Liver (tissue), 9 donors: ENCODE data around the gene RAB6B. TPM values are rescaled to one million over a fixed set of nuclear protein-coding genes. Genes with fewer than 3 reads are reported as not detected.

Experiments
- DNase-seq: peaks from one replicate; pipeline ENCODE4 v3.0.0-alpha.2; 2017; ENCODE audit warnings: low spot score
- H3K27ac ChIP-seq, 2 donors: one replicate each; pipeline ENCODE4 v1.7.0; 2013; ENCODE audit warnings: inconsistent platforms in 2 of 2, low read length in 2 of 2, control low read depth in 1 of 2, low read depth in 1 of 2, mild to moderate bottlenecking in 1 of 2
- H3K27me3 ChIP-seq, 4 donors: one replicate each; pipeline versions ENCODE4 v1.6.1 to v1.7.0; 2013; ENCODE audit warnings: low read length in 3 of 4, inconsistent platforms in 1 of 4, mild to moderate bottlenecking in 1 of 4, moderate library complexity in 1 of 4; ENCODE audit not compliant: control insufficient read depth in 4 of 4, insufficient read depth in 4 of 4
- H3K36me3 ChIP-seq, 4 donors: one replicate each; pipeline versions ENCODE4 v1.6.1 to v1.7.0; 2013; ENCODE audit warnings: low read length in 3 of 4, mild to moderate bottlenecking in 3 of 4, low read depth in 1 of 4, moderate library complexity in 1 of 4; ENCODE audit not compliant: control insufficient read depth in 4 of 4, insufficient read depth in 3 of 4
- H3K4me1 ChIP-seq, 4 donors: one replicate each; pipeline versions ENCODE4 v1.6.1 to v1.7.0; 2013; ENCODE audit warnings: low read length in 3 of 4, mild to moderate bottlenecking in 3 of 4, moderate library complexity in 1 of 4; ENCODE audit not compliant: control insufficient read depth in 4 of 4, insufficient read depth in 4 of 4
- H3K4me3 ChIP-seq, 3 donors: one replicate each; pipeline versions ENCODE4 v1.6.1 to v1.7.0; 2013; ENCODE audit warnings: low read length in 3 of 3, control low read depth in 1 of 3, low read depth in 1 of 3, mild to moderate bottlenecking in 1 of 3
- H3K9ac ChIP-seq, 2 donors: one replicate each; pipeline ENCODE4 v1.7.0; 2013; ENCODE audit warnings: low read length in 2 of 2, mild to moderate bottlenecking in 2 of 2, moderate library complexity in 2 of 2, control low read depth in 1 of 2, low read depth in 1 of 2
- H3K9me3 ChIP-seq, 4 donors: one replicate each; pipeline versions ENCODE4 v1.6.1 to v1.7.0; 2013; ENCODE audit warnings: low read length in 3 of 4; ENCODE audit not compliant: control insufficient read depth in 4 of 4
- EGR1 ChIP-seq, 2 donors: IDR thresholded peaks; 2 replicates each; pipeline ENCODE4 v1.6.1; 2016 to 2018; ENCODE audit warnings: antibody characterized with exemption in 2 of 2, low read depth in 2 of 2
- FOXA1 ChIP-seq: IDR thresholded peaks from 2 replicates; pipeline ENCODE4 v1.6.1; 2016; ENCODE audit warnings: antibody characterized with exemption
- FOXA2 ChIP-seq: IDR thresholded peaks from 2 replicates; pipeline ENCODE4 v1.6.1; 2016; ENCODE audit warnings: antibody characterized with exemption
- GABPA ChIP-seq, 2 donors: IDR thresholded peaks in 1 of 2; conservative IDR thresholded peaks in 1 of 2; 2 replicates each; pipeline ENCODE4 v1.6.1; 2016; ENCODE audit warnings: antibody characterized with exemption in 2 of 2, mild to moderate bottlenecking in 1 of 2, moderate library complexity in 1 of 2
- HNF4G ChIP-seq: IDR thresholded peaks from 2 replicates; pipeline ENCODE4 v1.6.1; 2016; ENCODE audit warnings: antibody characterized with exemption
- JUND ChIP-seq, 2 donors: IDR thresholded peaks; 2 replicates each; pipeline ENCODE4 v1.6.1; 2016; ENCODE audit warnings: antibody characterized with exemption in 2 of 2
- RAD21 ChIP-seq, 2 donors: IDR thresholded peaks; 2 replicates each; pipeline ENCODE4 v1.6.1; 2016; ENCODE audit warnings: antibody characterized with exemption in 2 of 2, mild to moderate bottlenecking in 2 of 2
- RXRA ChIP-seq, 2 donors: IDR thresholded peaks; 2 replicates each; pipeline ENCODE4 v1.6.1; 2017 to 2018; ENCODE audit warnings: antibody characterized with exemption in 2 of 2, mild to moderate bottlenecking in 1 of 2
- SP1 ChIP-seq: IDR thresholded peaks from 2 replicates; pipeline ENCODE4 v1.6.1; 2018; ENCODE audit warnings: antibody characterized with exemption, mild to moderate bottlenecking
- TAF1 ChIP-seq: conservative IDR thresholded peaks from 2 replicates; pipeline ENCODE4 v1.6.1; 2016; ENCODE audit warnings: antibody characterized with exemption, mild to moderate bottlenecking
- WGBS: extraction: QIAGEN DNeasy Blood & Tissue Kit; methylation state at CpG from one replicate; pipeline ENCODE4 v1.1.7; 2013; 5-methylcytosine and 5-hydroxymethylcytosine counted together
- polyA plus RNA-seq, 2 donors: library from polyadenylated mRNA; stranded (reverse) in 1 of 2; unstranded in 1 of 2; fragments of 200-250 nt in 1 of 2; fragments of >200 nt in 1 of 2; fragmentation: Nextera tagmentation in 1 of 2; extraction: Ambion mirVana in 1 of 2; gene quantifications; one replicate each; pipeline versions ENCODE4 v1.2.1 to v1.2.3, GENCODE V29; 2013 to 2015
- total RNA-seq, 2 donors: library from RNA; depleted of rRNA; stranded (reverse); fragments of >200 nt; gene quantifications; one replicate each; pipeline ENCODE4 v1.2.3, GENCODE V29; 2014
- TF ChIP-seq, protein P1 (sequence below): IDR thresholded peaks from 2 replicates; pipeline ENCODE4 v1.6.1; 2016; ENCODE audit warnings: antibody characterized with exemption
- TF ChIP-seq, protein P2 (sequence below): IDR thresholded peaks from 2 replicates; pipeline ENCODE4 v1.6.1; 2016; ENCODE audit warnings: antibody characterized with exemption
- TF ChIP-seq, protein P3 (sequence below): fragments of 150-350 bp; IDR thresholded peaks from 2 replicates; pipeline ENCODE4 v1.5.1; 2017; ENCODE audit warnings: improper control_type of control experiment, low read depth, low read length; ENCODE audit not compliant: missing input control
- TF ChIP-seq, protein P4 (sequence below): IDR thresholded peaks from 2 replicates; pipeline ENCODE4 v1.6.1; 2016; ENCODE audit warnings: antibody characterized with exemption
- TF ChIP-seq, protein P5 (sequence below): IDR thresholded peaks from 2 replicates; pipeline ENCODE4 v1.6.1; 2016; ENCODE audit warnings: antibody characterized with exemption, mild to moderate bottlenecking
- donor health status: healthy.
- donor health status: healthy.
- donor health status: healthy.
- donor health status: healthy.
- donor health status: healthy.

Gene RAB6B
- total and polyA plus RNA-seq, 4 donors: 0.08 to 2.8 (median 0.28) TPM

DNA sequence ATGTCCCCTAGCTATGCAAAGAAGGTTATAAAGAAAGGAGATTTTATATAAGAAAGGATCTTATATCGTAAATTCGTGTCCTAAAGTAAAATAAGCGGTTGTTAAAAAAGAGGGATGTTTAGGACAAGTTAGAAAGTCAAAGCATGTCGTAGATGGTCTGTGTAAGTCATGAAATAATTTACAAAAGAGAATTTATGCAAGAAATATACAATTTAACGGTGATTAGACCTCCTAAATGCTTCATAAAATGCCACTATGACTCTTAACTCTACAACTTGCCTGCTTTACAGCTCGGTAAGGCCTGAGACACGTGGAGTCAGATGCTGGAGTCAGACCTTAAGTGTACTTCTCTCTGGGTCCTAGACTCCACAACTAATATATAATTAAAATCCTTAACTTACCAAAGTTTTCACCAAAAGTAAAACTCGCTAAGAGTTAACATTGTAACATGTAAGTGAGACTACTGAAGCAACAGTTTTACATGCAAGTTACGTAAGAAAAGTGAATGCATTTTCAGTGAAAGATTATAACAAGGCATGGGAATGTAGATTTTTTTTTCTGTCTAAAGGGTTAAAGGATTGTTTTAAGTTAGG, 103.4 kb downstream of the RAB6B start:
- no peak for TF ChIP-seq HNF4G
- TF ChIP-seq RXRA (IDR thresholded peaks at IDR 0.05): no peak
- TF ChIP-seq, protein P1, sequence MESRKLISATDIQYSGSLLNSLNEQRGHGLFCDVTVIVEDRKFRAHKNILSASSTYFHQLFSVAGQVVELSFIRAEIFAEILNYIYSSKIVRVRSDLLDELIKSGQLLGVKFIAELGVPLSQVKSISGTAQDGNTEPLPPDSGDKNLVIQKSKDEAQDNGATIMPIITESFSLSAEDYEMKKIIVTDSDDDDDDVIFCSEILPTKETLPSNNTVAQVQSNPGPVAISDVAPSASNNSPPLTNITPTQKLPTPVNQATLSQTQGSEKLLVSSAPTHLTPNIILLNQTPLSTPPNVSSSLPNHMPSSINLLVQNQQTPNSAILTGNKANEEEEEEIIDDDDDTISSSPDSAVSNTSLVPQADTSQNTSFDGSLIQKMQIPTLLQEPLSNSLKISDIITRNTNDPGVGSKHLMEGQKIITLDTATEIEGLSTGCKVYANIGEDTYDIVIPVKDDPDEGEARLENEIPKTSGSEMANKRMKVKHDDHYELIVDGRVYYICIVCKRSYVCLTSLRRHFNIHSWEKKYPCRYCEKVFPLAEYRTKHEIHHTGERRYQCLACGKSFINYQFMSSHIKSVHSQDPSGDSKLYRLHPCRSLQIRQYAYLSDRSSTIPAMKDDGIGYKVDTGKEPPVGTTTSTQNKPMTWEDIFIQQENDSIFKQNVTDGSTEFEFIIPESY: no peak
- no peak for TF ChIP-seq TAF1
- no peak for TF ChIP-seq RAD21 (IDR thresholded peaks at IDR 0.05)
- TF ChIP-seq, protein P2, sequence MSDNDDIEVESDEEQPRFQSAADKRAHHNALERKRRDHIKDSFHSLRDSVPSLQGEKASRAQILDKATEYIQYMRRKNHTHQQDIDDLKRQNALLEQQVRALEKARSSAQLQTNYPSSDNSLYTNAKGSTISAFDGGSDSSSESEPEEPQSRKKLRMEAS: no peak
- TF ChIP-seq, protein P3, sequence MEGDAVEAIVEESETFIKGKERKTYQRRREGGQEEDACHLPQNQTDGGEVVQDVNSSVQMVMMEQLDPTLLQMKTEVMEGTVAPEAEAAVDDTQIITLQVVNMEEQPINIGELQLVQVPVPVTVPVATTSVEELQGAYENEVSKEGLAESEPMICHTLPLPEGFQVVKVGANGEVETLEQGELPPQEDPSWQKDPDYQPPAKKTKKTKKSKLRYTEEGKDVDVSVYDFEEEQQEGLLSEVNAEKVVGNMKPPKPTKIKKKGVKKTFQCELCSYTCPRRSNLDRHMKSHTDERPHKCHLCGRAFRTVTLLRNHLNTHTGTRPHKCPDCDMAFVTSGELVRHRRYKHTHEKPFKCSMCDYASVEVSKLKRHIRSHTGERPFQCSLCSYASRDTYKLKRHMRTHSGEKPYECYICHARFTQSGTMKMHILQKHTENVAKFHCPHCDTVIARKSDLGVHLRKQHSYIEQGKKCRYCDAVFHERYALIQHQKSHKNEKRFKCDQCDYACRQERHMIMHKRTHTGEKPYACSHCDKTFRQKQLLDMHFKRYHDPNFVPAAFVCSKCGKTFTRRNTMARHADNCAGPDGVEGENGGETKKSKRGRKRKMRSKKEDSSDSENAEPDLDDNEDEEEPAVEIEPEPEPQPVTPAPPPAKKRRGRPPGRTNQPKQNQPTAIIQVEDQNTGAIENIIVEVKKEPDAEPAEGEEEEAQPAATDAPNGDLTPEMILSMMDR: no peak
- TF ChIP-seq, protein P4, sequence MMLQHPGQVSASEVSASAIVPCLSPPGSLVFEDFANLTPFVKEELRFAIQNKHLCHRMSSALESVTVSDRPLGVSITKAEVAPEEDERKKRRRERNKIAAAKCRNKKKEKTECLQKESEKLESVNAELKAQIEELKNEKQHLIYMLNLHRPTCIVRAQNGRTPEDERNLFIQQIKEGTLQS: no peak
- no peak for TF ChIP-seq EGR1 (IDR thresholded peaks at IDR 0.05; ENCODE audit: low read depth in 2 of 2)
- TF ChIP-seq, protein P5, sequence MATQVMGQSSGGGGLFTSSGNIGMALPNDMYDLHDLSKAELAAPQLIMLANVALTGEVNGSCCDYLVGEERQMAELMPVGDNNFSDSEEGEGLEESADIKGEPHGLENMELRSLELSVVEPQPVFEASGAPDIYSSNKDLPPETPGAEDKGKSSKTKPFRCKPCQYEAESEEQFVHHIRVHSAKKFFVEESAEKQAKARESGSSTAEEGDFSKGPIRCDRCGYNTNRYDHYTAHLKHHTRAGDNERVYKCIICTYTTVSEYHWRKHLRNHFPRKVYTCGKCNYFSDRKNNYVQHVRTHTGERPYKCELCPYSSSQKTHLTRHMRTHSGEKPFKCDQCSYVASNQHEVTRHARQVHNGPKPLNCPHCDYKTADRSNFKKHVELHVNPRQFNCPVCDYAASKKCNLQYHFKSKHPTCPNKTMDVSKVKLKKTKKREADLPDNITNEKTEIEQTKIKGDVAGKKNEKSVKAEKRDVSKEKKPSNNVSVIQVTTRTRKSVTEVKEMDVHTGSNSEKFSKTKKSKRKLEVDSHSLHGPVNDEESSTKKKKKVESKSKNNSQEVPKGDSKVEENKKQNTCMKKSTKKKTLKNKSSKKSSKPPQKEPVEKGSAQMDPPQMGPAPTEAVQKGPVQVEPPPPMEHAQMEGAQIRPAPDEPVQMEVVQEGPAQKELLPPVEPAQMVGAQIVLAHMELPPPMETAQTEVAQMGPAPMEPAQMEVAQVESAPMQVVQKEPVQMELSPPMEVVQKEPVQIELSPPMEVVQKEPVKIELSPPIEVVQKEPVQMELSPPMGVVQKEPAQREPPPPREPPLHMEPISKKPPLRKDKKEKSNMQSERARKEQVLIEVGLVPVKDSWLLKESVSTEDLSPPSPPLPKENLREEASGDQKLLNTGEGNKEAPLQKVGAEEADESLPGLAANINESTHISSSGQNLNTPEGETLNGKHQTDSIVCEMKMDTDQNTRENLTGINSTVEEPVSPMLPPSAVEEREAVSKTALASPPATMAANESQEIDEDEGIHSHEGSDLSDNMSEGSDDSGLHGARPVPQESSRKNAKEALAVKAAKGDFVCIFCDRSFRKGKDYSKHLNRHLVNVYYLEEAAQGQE: no peak
- no peak for TF ChIP-seq FOXA2
- TF ChIP-seq FOXA1: no peak
- 65% methylated on average over 9 of the region's 9 CpGs for whole genome bisulfite sequencing
- Histone ChIP-seq H3K36me3 (no peaks in the 10 kb centered on the region), H3K4me1 (no peaks in the 10 kb centered on the region), H3K27me3 (no peaks in the 10 kb centered on the region), H3K9ac (no peak overlapping the region), H3K9me3 (no peaks in the 10 kb centered on the region), H3K4me3 (no peak overlapping the region), H3K27ac (no peak overlapping the region)
- no peak for DNase-seq

DNA sequence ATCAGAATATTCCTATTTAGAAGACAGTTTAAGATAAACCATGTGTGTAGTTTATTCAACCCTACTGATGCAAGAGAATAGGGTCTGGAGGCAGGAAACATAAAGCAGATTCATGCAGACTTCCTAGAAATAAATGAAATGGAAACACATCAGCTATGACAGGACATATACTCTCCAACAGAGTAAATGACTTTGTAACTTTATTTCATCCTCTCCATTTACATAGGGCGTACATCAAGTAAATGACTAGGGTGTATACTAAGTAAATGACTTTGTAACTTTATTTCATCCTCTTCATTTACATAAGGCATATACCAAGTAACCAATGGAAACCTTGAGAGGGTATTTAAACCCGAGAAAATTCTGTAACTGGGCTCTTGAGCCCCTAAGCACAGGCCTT, 107.7 kb downstream of the RAB6B start:
- no peaks in the 10 kb centered on the region for H3K36me3 ChIP-seq

More for the DNA sequence above, 107.7 kb downstream of the RAB6B start:
- no peaks in the 10 kb centered on the region for H3K4me1 ChIP-seq
- TF ChIP-seq JUND (IDR thresholded peaks at IDR 0.05) (no peak), EGR1 (IDR thresholded peaks at IDR 0.05; ENCODE audit: low read depth in 2 of 2) (no peak), FOXA1 (no peak), FOXA2 (no peak), HNF4G (no peak), RXRA (IDR thresholded peaks at IDR 0.05) (no peak), GABPA (IDR thresholded peaks at IDR 0.05 in 1 of 2, conservative IDR thresholded peaks at IDR 0.05 in 1 of 2) (no peak), SP1 (no peak)
- TF ChIP-seq, protein P5: no peak
- TF ChIP-seq, protein P1: no peak
- TF ChIP-seq, protein P4: no peak
- TF ChIP-seq, protein P2: no peak
- DNase-seq: no peak
- 87% methylated on average over 2 of the region's 2 CpGs for WGBS
- H3K9me3 ChIP-seq: no peaks in the 10 kb centered on the region
- H3K27ac ChIP-seq: no peak overlapping the region
- H3K27me3 ChIP-seq: no peaks in the 10 kb centered on the region
- no peak overlapping the region for H3K4me3 ChIP-seq
- H3K9ac ChIP-seq: no peak overlapping the region
